Activated naive CD8-positive, alpha-beta T cell treated with anti-CD3 and anti-CD28 coated beads, Interleukin-2, amount 50 U/mL, for 16 hours (primary cell): Measurements from ENCODE around the gene AGER.
"Not testable (repeated sequence)": the region's sequence is repeated elsewhere in the genome, so short reads cannot be mapped to it uniquely, and the experiment has no call there.

Source experiments
- DNase-seq: peaks from one replicate; pipeline ENCODE4 v3.0.0-alpha.2; 2020; ENCODE audit warnings: low read depth, low spot score

The AGER gene

DNA sequence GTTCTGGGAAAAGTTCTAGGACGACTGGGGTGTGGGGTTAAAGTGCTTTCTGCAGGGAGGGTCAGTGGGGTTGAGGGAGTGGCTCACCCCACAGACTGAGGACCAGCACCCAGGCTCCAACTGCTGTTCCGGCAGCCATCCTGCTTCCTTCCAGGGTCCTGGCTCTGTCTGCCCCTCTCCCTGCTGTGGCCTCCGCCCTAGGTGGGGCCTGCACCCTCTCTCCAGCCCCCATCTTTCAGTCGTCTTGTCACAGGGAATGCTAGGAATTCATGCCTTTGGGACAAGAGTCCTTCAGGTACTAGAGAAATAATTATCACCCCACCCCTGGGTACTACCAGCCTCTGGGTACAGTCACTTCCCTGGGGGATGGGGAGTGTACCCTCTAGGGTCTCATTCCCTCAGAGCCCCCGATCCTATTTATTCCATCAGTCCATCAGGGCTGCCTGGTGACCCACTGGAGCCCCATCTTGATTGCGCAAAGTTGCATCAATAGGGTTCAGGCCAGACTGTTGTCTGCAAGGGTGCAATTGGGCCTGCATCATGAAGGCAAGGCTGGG lies at the start of gene AGER:
Gene AGER (minus strand): TSS at position 170 of the 557 bp plus-strand sequence. CDS start 31 bp downstream, at position 139.
- DNase-seq, result no peak

DNA sequence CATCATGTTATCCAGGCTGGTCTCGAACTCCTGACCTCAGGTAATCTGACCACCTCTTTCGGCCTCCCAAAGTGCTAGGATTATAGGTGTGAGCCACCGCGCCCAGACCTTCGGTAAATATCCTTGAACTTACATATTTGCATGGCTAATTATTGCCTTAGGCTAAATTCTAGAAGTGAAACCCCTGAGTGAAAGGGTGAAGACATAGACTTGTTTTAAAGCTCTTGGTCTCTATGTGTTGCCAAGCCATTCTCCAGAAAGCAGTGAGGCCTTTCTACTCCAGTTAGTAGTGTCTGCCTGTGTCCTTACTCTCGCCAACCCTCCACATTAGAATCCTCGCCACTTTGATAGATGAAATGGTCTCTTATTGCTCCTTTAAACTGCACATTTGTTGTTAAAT lies 42.4 kb upstream of the AGER start:
- no peak for DNase-seq

GRCh38 chr6:32224696-32225095 lies 40.6 kb upstream of the AGER start:
- no peak for DNase-seq

DNA sequence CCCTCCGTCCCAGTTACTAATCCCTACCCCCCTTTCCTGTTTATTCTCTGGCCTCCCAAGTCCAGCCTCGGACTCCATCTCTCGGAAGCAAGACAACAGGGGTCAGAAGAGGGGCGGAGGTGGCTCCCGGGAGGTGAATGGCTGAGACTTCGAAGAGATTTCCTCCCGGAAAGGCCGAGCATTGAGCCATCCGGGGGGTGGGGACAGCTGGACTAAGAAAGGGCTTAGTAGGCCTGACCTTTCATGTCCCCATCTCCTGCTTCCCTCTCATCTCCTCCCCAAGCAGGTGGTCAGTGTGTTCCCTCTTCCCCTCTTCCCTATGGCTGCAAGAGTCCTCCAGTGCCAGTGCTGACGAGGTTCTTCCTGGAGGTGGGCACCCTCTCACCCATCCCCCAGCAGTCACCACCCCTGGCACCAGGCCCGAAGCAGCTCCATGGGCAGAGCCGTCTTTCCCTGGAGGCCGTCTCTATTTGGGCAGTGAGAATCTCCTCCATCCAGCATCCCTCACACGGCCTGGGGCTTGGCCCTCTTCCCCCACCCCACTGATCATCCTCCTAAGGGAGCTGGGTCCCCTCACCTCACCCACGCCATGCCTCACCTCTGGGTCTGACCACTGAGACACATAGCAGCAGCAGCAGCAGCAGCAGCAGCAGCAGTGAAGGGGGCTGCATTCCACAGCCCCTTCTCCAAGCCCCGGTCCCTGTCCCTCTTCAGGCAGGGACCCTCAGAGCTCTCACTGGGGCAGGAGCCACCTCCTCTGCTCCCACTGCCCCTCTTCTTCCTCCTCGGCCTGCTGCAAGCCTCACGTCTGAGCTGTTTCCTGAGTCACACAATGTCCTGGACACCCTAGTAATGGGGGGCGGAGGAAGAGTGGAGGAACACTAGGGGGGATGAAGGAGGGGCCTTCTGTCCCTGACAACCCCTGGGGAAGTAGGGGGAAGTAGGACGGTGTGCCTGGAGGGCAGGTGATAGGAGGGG lies 39.5 kb upstream of the AGER start, which contains the start of gene NOTCH4:
Gene NOTCH4 (minus strand): TSS at position 810 of the 978 bp plus-strand sequence. CDS start 139 bp downstream, at position 671.
- DNase-seq, result no peak

GRCh38 chr6:32222333-32223230 lies 38.5 kb upstream of the AGER start:
- no peak for DNase-seq

- no peak for DNase-seq
These were observed 36.0 kb upstream of the AGER start for GRCh38 chr6:32220021-32220420.

GRCh38 chr6:32218167-32218566 lies 34.1 kb upstream of the AGER start:
- DNase-seq, result no peak

DNA sequence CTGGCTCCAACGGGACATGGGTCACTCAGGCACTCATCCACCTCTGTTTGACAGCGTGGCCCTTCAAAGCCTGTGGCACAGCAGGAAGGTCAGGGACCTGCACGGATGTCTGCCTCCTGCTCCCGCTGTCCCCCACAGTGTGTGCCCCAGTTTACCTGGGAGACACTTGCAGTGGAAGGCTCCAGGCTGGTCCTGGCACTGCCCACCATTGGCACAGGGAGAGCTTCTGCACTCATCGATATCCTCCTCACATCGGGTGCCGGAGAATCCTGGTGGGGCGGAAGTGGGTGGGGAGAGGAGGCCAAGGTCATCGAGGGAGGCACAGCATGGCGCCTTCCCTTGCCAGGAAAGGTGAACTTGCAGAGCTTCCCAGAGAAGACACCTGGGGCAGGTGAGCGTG lies 32.9 kb upstream of the AGER start:
- DNase-seq, result no peak

GRCh38 chr6:32216285-32216684 lies 32.2 kb upstream of the AGER start:
- DNase-seq, result no peak

GRCh38 chr6:32215617-32216016 lies 31.6 kb upstream of the AGER start:
- no peak for DNase-seq

DNA sequence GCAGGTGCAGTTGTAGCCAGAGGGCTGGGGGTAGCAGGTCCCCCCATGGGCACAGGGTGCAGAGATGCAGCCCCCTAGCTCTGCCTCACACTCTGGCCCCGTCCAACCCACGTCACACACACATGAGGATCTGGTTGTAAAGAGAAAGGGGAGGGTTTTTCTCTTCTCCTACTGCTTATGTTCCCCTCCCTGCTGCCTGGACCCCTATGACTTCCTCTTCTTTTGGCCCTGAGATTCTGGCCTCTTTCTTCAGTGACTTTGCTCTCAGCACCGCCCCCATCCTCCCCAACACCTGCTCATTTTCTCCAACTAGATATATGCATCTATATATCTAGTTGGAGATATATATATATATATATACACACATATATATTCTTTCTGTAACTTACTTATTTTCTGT lies 30.1 kb upstream of the AGER start:
- no peak for DNase-seq

GRCh38 chr6:32213649-32214048 lies 29.6 kb upstream of the AGER start:
- DNase-seq, result no peak

GRCh38 chr6:32212076-32212760 lies 28.2 kb upstream of the AGER start:
- no peak for DNase-seq

- DNase-seq, result not testable (repeated sequence)
These were observed 27.4 kb upstream of the AGER start for GRCh38 chr6:32211432-32211831.

- no peak for DNase-seq
These were observed 26.1 kb upstream of the AGER start for GRCh38 chr6:32210191-32210601.

GRCh38 chr6:32208996-32209395 lies 24.9 kb upstream of the AGER start:
- no peak for DNase-seq

DNA sequence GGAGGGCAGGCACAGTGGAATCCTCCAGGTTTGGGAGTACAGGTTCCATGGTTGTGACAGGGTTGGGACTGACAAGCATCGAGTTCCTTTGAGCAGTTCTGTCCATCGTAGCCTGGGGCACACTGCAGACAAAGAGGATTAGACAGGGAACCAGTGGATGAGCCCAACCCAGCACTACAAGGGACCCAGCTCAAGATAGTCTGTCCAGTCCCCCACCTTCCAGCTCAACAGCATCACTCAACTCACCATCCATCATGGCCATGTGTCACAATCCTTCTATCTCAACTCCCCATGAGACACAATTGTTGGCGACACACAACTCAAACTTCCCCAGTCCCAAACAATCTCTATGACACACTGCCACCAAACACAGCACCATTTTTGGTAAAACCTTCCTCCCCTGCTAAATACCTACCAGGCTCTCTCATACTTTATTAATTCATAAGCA lies 20.2 kb upstream of the AGER start:
- no peak for DNase-seq

- no peak for DNase-seq
These were observed 19.6 kb upstream of the AGER start for GRCh38 chr6:32203426-32204267.

DNA sequence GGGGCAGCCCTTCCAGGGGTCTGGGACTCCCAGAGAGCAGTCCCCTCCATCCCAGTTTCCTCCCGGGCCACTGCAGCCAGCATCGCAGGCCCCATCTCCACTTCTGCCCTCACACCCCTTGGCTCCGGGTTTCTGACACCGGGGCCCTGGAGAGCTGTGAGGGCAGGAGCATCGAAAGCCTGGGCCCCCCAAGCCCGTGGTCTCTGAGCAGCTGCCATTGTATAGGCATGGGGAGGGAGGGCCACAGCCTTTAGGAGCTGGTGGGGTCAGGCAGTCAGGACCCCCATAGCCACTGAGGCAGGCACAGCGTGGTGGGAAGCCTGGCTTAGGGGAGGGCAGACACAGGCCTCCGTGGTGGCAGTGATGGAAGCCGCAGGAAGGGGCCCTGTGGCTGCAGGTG lies 18.1 kb upstream of the AGER start:
- DNase-seq, result no peak
